Measurements from ENCODE around the gene SRCAP.

- TF ChIP-seq RAD21 (IDR thresholded peaks at IDR 0.05; ENCODE audit: low read depth) (no peak), REST (IDR thresholded peaks at IDR 0.05; ENCODE audit: low read depth) (no peak), CEBPB (IDR thresholded peaks at IDR 0.05) (no peak), EP300 (IDR thresholded peaks at IDR 0.05; ENCODE audit: borderline replicate concordance) (no peak), MAX (IDR thresholded peaks at IDR 0.05) (no peak), CREB1 (IDR thresholded peaks at IDR 0.05; ENCODE audit: low read depth) (no peak), FOXM1 (IDR thresholded peaks at IDR 0.05; ENCODE audit: borderline replicate concordance, low read depth) (no peak), TAF1 (IDR thresholded peaks at IDR 0.05; ENCODE audit: low read depth) (no peak), TCF12 (IDR thresholded peaks at IDR 0.05; ENCODE audit: low read depth) (no peak), USF1 (IDR thresholded peaks at IDR 0.05) (no peak), ZBTB7A (IDR thresholded peaks at IDR 0.05; ENCODE audit: low read depth) (no peak), YY1 (IDR thresholded peaks at IDR 0.05; ENCODE audit: low read depth) (no peak), NFIC (IDR thresholded peaks at IDR 0.05) (no peak)
Measured at GRCh38 chr16:30766206-30766932, 67.4 kb downstream of the SRCAP start.

Data from Ishikawa (cell line).